Measurements from ENCODE around the gene LRATD1.
"Not testable (repeated sequence)": the region's sequence is repeated elsewhere in the genome, so short reads cannot be mapped to it uniquely, and the experiment has no call there.

LRATD1 gene, protein sequence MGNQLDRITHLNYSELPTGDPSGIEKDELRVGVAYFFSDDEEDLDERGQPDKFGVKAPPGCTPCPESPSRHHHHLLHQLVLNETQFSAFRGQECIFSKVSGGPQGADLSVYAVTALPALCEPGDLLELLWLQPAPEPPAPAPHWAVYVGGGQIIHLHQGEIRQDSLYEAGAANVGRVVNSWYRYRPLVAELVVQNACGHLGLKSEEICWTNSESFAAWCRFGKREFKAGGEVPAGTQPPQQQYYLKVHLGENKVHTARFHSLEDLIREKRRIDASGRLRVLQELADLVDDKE

GRCh38 chr2:14632133-14632936 lies at the start of gene LRATD1:
TSS of gene LRATD1 (plus strand) at chr2:14632717. CDS start at chr2:14633980, 1,263 bp downstream.
- peak; percentile 90 for DNase-seq

DNA sequence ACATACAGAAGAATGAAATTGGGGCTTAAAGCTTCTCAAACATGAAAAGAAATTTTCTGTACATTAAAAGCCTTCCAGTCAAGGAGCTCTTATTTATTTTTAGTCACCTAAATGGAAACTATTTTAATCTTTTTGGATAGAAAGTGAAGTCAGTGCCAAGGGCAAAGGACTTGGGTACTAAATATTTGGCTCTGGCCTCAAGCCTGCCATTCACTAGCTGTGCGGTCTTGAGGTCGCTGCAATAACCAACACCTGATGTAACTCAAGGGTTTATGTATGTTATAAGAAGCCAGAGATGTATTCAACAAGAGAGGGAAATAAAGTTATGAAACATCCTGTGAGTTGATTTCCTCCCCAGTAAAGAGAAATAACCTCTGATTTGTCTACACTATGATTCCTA lies 49.5 kb upstream of the LRATD1 start:
- no peak for DNase-seq

GRCh38 chr2:14583802-14584201 lies 48.7 kb upstream of the LRATD1 start:
- no peak for DNase-seq

DNA sequence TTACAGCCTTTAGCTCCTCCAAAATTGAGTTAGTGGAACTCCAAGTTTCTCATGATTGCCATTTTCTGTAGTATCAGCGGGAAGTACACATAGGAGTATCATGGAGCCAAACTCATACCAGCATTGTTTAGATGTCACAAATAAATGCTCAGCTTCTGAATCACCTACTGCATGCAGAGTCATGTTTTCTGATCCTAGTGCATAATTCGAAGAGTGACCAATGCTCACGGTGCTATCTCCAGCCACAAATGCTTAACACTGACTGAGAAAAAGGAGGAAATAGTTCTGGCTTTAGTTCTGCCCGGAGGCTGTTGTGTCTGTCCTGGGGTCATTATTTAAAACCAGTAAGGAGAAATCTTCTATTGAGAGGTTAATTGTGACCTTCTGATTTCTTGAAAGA lies 45.4 kb upstream of the LRATD1 start:
- no peak for DNase-seq

DNA sequence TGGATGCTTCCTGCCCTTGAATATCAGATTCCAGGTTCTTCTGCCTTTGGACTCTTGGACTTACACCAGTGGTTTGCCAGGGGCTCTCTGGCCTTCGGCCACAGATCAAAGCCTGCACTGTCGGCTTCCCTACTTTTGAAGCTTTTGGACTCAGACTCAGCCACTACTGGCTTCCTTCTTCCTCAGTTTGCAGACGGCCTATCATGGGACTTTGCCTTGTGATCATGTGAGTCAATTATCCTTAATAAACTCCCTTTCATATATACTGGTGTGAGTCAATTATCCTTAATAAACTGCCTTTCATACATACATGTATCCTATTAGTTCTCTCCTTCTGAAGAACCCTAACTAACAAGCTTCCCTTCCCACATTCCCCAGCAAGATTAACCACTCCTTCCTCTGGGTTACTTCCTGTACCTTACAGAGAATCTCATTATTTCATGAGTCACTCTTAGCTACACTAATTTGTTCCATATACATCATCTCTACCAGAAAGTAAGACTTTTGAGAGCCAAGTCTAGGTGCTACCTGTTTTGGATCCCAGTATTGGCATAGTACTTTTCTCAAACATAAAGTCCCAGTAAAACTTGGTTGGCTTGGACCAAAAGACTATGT lies 31.3 kb upstream of the LRATD1 start:
- DNase-seq: no peak

GRCh38 chr2:14602309-14602708 lies 30.2 kb upstream of the LRATD1 start:
- DNase-seq: no peak

- no peak for DNase-seq
Measured at GRCh38 chr2:14603676-14604075, 28.8 kb upstream of the LRATD1 start.

DNA sequence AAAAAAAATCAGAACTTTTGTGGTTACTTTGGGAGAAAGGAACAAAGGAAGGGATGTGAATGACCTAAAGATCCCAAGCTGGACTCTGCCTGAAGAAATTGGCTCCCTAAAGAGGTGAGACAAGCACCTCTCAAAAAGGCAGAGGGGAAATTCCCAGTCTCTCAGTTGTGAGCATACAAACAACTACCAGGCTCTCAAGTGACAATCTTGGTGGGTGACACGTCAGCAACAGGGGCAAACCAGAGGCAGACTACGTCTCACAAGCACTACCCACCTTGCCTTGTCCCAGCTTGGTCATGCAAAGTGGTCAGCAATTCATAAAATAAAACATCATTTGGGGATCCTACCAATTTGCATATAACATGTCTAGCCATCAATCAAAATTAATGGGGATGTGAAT lies 24.3 kb upstream of the LRATD1 start:
- no peak for DNase-seq

GRCh38 chr2:14614017-14614416 lies 18.5 kb upstream of the LRATD1 start:
- DNase-seq: no peak

- DNase-seq: no peak
Measured at GRCh38 chr2:14615121-14615520, 17.4 kb upstream of the LRATD1 start.

- no peak for DNase-seq
Measured at GRCh38 chr2:14615760-14616159, 16.8 kb upstream of the LRATD1 start.

DNA sequence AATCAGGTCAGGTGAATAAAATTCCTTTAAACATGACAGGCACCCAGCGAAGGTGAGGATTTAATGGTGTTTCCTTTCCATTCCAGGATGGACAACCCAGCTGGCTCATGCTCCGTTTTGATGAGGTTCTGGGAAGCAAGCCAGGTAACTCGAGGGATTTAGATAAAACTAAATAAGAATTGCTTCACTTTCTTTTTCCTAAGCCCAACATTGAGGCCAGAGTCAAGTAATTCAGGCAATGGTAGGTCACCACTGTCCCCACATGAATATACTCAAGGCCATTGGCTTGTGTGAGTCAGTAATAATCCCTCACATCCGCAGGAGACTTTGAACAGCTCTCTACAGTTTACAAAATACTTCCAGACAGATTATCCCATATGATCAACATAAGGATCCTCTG lies 16.2 kb upstream of the LRATD1 start:
- DNase-seq: no peak

- DNase-seq: no peak
Measured at GRCh38 chr2:14616950-14617349, 15.6 kb upstream of the LRATD1 start.

- DNase-seq: no peak
Measured at GRCh38 chr2:14619441-14619840, 13.1 kb upstream of the LRATD1 start.

DNA sequence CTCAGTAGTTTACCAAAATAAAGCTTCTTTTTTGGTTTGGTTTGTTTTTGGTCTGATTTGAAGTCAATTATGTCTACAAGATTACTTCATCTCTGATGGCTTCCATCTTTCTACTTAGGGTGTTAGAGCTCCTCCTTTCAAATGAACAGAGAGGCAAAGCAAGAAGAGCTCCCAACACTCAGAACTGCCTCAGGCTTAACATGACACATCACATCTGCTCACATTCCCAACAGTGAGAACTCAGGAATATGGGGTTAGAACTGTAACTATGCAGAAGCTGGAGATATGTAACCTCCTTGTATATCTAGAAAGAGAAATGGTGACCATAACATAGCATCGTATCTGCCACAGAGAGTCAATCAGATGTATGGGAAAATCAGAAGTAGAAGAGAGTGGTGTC lies 11.4 kb upstream of the LRATD1 start:
- DNase-seq: no peak

GRCh38 chr2:14621906-14622549 lies 10.5 kb upstream of the LRATD1 start:
- DNase-seq: no peak

GRCh38 chr2:14622550-14622939 lies 10.0 kb upstream of the LRATD1 start:
- DNase-seq: not testable (repeated sequence)

- no peak for DNase-seq
Measured at GRCh38 chr2:14623237-14623636, 9.3 kb upstream of the LRATD1 start.

DNA sequence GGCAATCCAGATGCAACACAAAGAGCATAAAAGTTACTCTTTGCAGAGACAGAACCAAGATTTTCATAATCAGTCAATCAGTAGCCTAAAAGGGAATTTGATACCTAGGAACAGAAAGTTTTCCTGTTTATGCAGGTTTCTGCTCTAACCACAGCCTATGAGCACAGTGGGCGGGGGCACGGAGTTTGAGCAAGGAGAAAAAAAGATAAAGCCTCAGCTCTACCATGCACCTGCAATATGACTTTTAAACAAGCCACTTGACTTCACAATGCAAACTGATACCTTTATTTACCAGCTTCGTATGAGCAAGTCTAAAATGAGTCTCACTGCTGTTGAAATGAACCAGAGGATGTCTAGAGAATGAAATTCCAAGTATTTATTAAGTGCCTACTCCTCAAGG lies 5.6 kb upstream of the LRATD1 start:
- DNase-seq: peak; percentile 94

GRCh38 chr2:14628901-14629300 lies 3.6 kb upstream of the LRATD1 start:
- no peak for DNase-seq

GRCh38 chr2:14631406-14632040 lies 994 bp upstream of the LRATD1 start:
- no peak for DNase-seq

DNA sequence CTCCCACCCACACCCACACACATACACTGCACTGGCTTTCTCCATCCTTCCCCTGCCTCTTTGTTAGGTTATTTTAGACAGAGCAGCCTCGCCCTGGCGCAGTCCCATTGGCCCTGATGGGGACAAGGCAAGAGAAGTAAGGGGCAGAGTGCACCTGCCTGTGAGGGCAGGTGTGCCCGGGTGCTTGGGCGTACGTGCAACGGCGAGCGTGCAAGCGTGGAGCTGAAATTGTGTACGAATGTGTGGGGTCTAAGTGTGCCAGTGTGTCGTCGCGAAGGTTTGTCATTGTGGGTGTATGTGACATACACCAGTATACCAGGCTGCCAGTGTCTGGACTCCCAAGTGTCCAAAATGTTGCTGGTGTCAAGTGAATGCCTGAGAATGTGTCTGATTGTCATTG lies 544 bp downstream of the LRATD1 start:
- no peak for DNase-seq
